GM19035 (cell line): ENCODE measurements around the gene TSHZ2.

Experiments used
- ATAC-seq: cut with Tn5 transposase; IDR thresholded peaks from one replicate; pipeline ENCODE4 v1.9.1; 2021; ENCODE audit not compliant: unreplicated experiment

The TSHZ2 gene

GRCh38 chr20:52972190-52972937 is at the start of gene TSHZ2:
TSS of gene TSHZ2 (plus strand) at chr20:52972358. CDS start at chr20:52973294, 936 bp downstream.
- no peak for ATAC-seq

GRCh38 chr20:52922436-52922835 is 49.7 kb upstream of the TSHZ2 start:
- no peak for ATAC-seq

DNA sequence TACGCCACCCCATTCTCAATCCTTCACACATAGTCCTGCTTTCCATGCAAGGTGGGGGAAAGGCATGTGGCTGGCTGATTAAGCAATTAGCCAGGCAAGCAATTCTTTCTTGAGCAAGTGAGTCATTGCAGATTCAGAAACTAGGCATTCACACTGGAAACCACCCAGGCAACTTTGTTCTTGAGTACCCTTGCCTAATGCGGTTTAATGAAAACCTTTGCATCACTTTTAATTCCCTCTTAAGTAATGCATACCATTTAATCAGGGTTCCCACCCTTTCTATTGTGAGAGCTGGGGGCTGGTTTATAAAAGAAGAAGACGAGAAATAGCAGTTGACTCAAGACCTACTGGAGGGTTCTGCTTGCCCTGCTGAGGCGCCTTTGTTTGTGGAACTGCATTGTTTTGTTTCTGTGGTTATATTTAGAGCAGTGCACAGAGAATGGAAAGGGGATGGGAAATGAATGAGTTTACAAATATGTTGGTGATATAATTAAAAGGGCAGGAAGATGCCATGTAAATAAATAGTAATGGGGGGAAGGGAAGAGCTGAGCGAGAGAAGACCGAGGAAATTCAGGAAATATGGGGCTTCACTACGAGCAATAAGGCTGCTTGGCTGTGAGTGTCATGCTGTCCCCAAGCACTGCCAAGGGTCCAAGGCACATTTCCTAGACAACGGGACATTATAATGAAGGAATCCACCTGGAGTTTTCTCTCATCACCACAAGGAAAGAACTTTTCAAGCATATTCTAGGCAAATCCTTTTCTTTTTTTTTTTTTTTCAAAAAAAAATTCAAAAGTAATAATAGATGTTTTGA is 48.8 kb upstream of the TSHZ2 start:
- no peak for ATAC-seq

- no peak for ATAC-seq
Observed at GRCh38 chr20:52924411-52925271, 47.5 kb upstream of the TSHZ2 start.

DNA sequence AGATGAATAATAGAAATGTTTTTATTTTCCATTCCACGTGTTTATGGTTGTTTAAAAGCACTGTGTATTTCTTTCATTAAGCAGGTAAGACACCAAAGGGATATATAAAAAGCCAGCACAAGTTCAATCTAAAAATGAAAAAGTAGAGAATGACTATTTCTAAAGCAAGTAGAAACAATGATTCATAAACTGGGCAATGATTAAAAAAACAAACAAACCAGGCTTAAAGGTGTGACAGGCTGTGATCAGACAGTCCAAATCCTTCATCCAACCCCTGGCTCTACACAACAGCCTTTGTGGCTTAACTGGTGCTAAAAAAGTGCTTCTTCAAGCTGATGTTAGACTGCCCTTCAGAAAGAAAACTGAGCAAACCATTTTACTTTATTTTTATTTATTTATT is 45.7 kb upstream of the TSHZ2 start:
- ATAC-seq, result no peak

- ATAC-seq, result no peak
Observed at GRCh38 chr20:52933867-52934266, 38.3 kb upstream of the TSHZ2 start.

- ATAC-seq, result no peak
Observed at GRCh38 chr20:52936351-52937340, 35.5 kb upstream of the TSHZ2 start.

DNA sequence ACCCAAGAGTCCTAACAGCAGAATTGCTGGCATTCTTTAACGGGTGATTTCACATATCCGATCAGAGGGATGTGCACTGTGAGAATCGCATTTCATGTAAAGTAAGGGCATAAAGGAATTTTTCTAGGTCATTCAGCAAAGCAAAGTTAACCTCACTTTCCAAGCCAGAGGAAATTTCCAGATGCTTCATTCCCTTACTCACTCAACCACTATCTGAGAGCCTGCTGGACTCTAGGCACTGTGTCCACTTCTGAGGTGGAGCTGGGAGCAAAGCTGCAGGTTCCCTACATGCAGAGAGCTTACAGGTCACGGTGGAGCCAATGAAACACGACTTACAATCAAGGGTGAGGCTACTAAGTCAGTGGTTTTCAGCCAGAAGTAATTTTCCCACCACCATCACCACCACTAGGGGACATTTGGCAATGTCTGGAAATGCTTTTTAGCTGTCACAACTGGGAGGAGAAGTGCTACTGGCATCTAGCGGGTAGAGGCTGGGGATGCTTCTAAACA is 34.5 kb upstream of the TSHZ2 start:
- no peak for ATAC-seq

DNA sequence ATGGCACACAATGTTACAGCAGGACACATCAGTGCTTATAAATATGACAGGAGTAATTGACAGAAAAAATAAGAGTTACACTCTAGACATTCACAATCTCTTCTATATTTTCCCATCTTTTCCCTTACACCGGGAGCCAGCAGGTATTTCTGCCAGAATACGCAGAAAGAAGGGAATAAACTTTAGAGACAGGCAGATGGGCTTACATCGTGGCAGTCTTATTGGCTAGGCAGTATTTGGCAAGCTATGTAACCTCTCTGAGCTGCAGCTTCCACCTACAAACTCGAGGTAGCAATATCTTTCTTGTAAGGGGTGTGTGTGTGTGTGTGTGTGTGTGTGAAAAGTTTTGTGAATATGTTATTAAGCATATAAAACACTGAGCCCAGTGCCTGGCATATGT is 33.0 kb upstream of the TSHZ2 start:
- ATAC-seq, result no peak

DNA sequence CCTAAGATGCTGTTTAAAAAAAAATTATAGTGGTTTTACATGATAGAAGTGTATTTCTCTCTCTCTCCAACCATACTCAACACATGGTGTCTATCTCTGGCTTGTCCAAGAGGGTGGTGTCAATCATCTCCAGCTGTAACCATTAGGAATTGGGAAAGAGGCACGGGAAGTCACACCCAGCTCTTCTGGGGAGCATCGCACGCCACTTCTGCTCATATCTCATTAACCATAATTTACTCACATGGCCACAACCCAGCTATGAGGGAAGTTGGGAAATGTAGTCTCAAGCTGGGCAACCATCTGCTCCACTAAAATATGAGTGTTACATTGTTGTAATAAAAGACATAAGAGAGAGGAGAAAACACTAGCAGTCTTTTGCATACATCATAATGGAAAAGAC is 30.4 kb upstream of the TSHZ2 start:
- ATAC-seq, result no peak

GRCh38 chr20:52943185-52943841 is 28.8 kb upstream of the TSHZ2 start:
- ATAC-seq, result no peak

DNA sequence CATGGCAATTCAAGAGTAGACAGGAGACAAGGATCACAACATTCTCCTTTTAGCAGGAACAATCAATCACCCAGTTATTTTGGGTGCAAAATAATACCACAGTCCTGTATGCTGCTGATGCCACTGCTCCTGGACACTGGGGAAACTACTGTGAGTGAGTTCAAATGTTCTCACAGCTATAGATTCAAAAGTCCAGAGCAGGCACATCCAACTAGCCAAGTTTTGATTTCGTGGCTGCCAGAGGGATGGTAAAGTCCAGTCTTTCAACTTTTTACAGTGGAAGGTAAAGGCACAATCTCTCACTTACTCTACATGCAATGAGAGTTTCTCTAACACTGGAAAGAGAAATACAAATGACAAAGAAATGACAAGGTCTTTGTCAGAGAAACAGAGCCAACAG is 26.9 kb upstream of the TSHZ2 start:
- no peak for ATAC-seq

- ATAC-seq, result no peak
Observed at GRCh38 chr20:52945862-52946522, 26.2 kb upstream of the TSHZ2 start.

GRCh38 chr20:52948491-52948890 is 23.7 kb upstream of the TSHZ2 start:
- ATAC-seq, result no peak

DNA sequence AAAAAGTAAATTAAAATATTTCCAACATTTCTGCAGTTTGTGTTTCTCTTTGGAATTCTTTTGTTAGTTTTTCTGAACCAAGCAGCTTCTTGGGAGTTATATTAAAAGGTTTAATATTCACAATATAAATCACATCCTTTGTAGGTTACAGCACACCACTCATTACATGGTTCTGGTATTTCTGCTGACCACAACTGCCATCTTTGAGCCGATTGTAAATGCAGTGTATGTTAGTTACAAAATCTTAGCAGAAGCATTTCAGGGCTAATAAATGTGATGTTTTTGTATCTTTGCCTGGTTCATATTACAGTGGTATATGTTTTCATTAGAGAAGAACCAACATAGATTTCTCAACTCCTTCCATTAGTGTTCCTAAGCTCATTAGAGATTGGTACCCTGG is 19.1 kb upstream of the TSHZ2 start:
- ATAC-seq, result no peak

- no peak for ATAC-seq
Observed at GRCh38 chr20:52954849-52955248, 17.3 kb upstream of the TSHZ2 start.

DNA sequence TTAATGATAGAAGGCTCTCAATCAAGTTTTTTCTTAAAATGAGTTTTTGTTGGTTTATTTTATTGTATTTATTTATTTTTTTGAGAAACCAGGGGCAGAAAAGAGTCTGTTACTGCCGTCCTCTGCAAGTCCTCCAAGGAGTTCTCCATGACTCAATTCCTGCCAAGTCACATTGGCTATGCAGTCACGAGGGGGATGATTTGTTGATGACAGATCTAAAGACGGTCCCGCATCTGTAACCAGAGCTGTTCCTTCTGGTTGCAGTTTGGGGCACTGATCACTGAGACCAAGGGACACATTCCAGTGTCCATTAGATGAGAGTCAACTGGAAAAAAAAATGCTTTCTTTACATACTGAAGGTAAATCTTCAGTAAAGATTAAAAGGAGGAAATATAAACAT is 13.9 kb upstream of the TSHZ2 start:
- ATAC-seq, result no peak

- ATAC-seq, result no peak
Observed at GRCh38 chr20:52959125-52959524, 13.0 kb upstream of the TSHZ2 start.

DNA sequence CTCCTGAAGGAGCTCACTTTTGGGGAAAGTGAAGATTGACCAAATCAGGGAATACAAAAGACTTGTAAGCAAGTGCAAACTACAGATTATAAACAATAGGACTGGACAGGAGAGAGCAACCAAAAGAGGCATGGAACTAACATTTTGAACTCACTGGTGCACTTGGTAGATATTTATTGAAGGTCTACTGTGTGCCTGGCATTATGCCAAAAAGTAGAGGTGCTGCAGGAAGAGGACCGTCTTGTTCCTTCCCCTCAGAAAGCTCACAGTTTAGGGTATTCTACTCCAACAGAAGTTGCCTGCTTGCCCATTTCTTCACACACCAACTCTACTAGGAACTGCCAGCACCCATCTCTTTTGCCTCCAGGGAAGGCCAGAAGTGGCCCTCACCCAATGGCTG is 10.0 kb upstream of the TSHZ2 start:
- ATAC-seq, result no peak
